Mammary epithelial cell (primary cell): ENCODE results near the gene ITGA8.

Experiments
- EZH2 ChIP-seq: IDR thresholded peaks from 2 replicates; pipeline ENCODE4 v1.6.1; 2012; ENCODE audit warnings: low read length, inconsistent platforms, borderline replicate concordance
- TF ChIP-seq, protein P1 (sequence below), 2 donors: IDR thresholded peaks in 1 of 2; conservative IDR thresholded peaks in 1 of 2; 2 replicates each; pipeline ENCODE4 v1.5.1; 2011 to 2012; ENCODE audit warnings: inconsistent platforms in 2 of 2, low read length in 2 of 2, mild to moderate bottlenecking in 2 of 2, control low read depth in 1 of 2, low read depth in 1 of 2; ENCODE audit not compliant: insufficient read depth in 1 of 2; ENCODE audit errors: extremely low read depth in 1 of 2

DNA sequence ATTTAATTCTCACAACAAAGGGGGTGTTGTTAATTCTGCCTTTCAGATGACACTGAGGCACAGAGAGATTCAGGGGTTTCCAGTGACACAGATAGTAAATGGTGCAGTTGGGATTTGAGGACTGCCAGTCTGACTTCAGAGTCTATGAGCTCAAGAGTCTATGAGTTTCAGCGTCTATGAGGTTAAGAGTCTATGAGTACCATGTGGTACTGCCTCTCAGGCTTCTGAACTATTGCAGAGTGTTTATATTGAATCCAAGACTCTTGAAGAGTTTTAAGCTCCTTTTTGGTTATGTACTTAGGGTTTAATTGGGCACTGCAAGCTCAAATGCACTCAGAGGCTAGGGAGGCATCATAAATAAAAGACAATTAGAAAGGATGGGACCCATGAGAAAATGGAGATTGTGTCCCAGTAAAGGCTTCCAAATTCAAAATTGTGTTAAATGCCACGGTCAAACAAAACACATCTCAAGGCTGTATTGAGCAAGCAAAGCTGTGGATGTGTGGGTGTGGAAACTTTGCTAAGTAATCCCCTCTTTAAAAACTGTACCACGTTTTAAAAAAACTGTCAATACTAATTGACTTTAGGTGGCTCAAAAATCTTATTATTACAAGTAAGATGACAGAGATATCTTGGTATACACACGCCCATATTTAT is 224.7 kb downstream of the ITGA8 start:
- no peak for TF ChIP-seq EZH2
- TF ChIP-seq, protein P1, sequence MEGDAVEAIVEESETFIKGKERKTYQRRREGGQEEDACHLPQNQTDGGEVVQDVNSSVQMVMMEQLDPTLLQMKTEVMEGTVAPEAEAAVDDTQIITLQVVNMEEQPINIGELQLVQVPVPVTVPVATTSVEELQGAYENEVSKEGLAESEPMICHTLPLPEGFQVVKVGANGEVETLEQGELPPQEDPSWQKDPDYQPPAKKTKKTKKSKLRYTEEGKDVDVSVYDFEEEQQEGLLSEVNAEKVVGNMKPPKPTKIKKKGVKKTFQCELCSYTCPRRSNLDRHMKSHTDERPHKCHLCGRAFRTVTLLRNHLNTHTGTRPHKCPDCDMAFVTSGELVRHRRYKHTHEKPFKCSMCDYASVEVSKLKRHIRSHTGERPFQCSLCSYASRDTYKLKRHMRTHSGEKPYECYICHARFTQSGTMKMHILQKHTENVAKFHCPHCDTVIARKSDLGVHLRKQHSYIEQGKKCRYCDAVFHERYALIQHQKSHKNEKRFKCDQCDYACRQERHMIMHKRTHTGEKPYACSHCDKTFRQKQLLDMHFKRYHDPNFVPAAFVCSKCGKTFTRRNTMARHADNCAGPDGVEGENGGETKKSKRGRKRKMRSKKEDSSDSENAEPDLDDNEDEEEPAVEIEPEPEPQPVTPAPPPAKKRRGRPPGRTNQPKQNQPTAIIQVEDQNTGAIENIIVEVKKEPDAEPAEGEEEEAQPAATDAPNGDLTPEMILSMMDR (conservative IDR thresholded peaks at IDR 0.05 in 1 of 2, IDR thresholded peaks at IDR 0.05 in 1 of 2; ENCODE audit: extremely low read depth in 1 of 2, insufficient read depth in 1 of 2, low read depth in 1 of 2, low read length in 2 of 2), result no peak
